ENCODE data around the gene SYNGR1. TPM values are rescaled to one million over a fixed set of nuclear protein-coding genes. Genes with fewer than 3 reads are reported as not detected.
A peak's percentile ranks its signal among the peaks of the same experiment; 100 is the strongest.

Gene SYNGR1
- total RNA-seq, 1 experiment from 2014 or later: 47.7 TPM

GRCh38 chr22:39343259-39344045 is 6.3 kb upstream of the SYNGR1 start:
- Histone ChIP-seq H3K27ac (ENCODE audit: low read length) (no peak overlapping the region), H3K9me3 (ENCODE audit: low read length) (no peaks in the 10 kb centered on the region), H3K36me3 (ENCODE audit: insufficient read depth, low read length) (no peaks in the 10 kb centered on the region), H3K27me3 (ENCODE audit: low read length) (no peaks in the 10 kb centered on the region), H2AFZ (ENCODE audit: low read length) (no peak overlapping the region), H3K4me2 (ENCODE audit: low read depth, low read length, poor library complexity, severe bottlenecking) (peak overlapping the region; percentile 16), H3K79me2 (ENCODE audit: low read length) (no peaks in the 10 kb centered on the region), H3K4me3 (ENCODE audit: low read length) (no peak overlapping the region), H3K9me2 (replicated peaks; ENCODE audit: insufficient read depth, low read length) (no peaks in the 10 kb centered on the region), H4K20me1 (ENCODE audit: insufficient read depth, low read depth, low read length) (no peaks in the 10 kb centered on the region), H3K4me1 (ENCODE audit: low read length) (peaks cover 18% of the 10 kb centered on the region), H3K9ac (ENCODE audit: low read length) (no peak overlapping the region)
- peak; percentile 87 for DNase-seq

- no peaks in the 10 kb centered on the region for H3K9me2 ChIP-seq (replicated peaks; ENCODE audit: insufficient read depth, low read length)
- no peak overlapping the region for H3K9ac ChIP-seq (ENCODE audit: low read length)
- H3K4me2 ChIP-seq (ENCODE audit: low read depth, low read length, poor library complexity, severe bottlenecking): no peak overlapping the region
- no peaks in the 10 kb centered on the region for H3K9me3 ChIP-seq (ENCODE audit: low read length)
- DNase-seq: no peak
- no peak overlapping the region for H3K4me3 ChIP-seq (ENCODE audit: low read length)
- H4K20me1 ChIP-seq (ENCODE audit: insufficient read depth, low read depth, low read length): no peaks in the 10 kb centered on the region
- H3K36me3 ChIP-seq (ENCODE audit: insufficient read depth, low read length): no peaks in the 10 kb centered on the region
- H3K4me1 ChIP-seq (ENCODE audit: low read length): peaks cover 23% of the 10 kb centered on the region
- H3K27me3 ChIP-seq (ENCODE audit: low read length): no peaks in the 10 kb centered on the region
- no peaks in the 10 kb centered on the region for H3K79me2 ChIP-seq (ENCODE audit: low read length)
- no peak overlapping the region for H3K27ac ChIP-seq (ENCODE audit: low read length)
- H2AFZ ChIP-seq (ENCODE audit: low read length): no peak overlapping the region
Measured at GRCh38 chr22:39344046-39344390, 5.8 kb upstream of the SYNGR1 start.

- Histone ChIP-seq H3K4me3 (ENCODE audit: low read length) (no peak overlapping the region), H3K9me2 (replicated peaks; ENCODE audit: insufficient read depth, low read length) (no peaks in the 10 kb centered on the region), H3K4me1 (ENCODE audit: low read length) (peaks cover 28% of the 10 kb centered on the region), H2AFZ (ENCODE audit: low read length) (no peak overlapping the region), H3K27ac (ENCODE audit: low read length) (no peak overlapping the region), H4K20me1 (ENCODE audit: insufficient read depth, low read depth, low read length) (no peaks in the 10 kb centered on the region), H3K36me3 (ENCODE audit: insufficient read depth, low read length) (no peaks in the 10 kb centered on the region), H3K27me3 (ENCODE audit: low read length) (no peaks in the 10 kb centered on the region), H3K79me2 (ENCODE audit: low read length) (peaks cover 1% of the 10 kb centered on the region), H3K4me2 (ENCODE audit: low read depth, low read length, poor library complexity, severe bottlenecking) (no peak overlapping the region), H3K9ac (ENCODE audit: low read length) (no peak overlapping the region), H3K9me3 (ENCODE audit: low read length) (no peaks in the 10 kb centered on the region)
- DNase-seq: no peak
Measured at GRCh38 chr22:39345231-39345630, 4.6 kb upstream of the SYNGR1 start.

DNA sequence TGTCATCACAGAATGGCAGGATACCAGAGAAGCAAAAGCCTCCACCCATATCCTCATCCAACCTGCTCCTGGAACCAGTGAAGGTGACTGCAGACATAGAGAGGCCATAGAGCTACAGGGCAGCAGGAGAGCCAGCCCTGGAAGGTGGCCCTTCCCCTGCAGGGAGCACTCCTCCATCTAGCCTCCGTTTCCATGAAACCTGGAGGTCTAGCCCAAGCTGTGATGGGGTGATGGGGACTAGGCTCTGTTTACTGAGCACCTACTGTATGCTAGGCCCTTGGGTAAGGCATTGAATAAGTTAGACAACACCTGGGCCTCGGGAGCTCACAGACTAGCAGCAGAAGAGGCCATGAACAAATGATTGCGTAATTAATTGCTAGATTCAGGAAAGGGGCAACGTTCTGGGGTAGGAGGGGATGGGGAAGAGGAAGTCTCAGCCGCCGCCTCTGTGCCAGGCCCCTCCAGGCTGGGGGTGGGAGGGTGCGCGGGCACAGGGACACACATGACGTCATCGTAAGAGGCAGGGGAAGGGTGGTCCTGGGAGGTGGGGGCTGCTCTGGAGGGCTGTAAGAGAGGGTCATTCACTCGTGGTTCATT is 784 bp upstream of the SYNGR1 start:
- DNase-seq: peak; percentile 77
- Histone ChIP-seq H3K9me2 (replicated peaks; ENCODE audit: insufficient read depth, low read length) (no peaks in the 10 kb centered on the region), H3K4me1 (ENCODE audit: low read length) (peaks cover 46% of the 10 kb centered on the region), H4K20me1 (ENCODE audit: insufficient read depth, low read depth, low read length) (no peaks in the 10 kb centered on the region), H2AFZ (ENCODE audit: low read length) (peak overlapping the region; percentile 96), H3K4me3 (ENCODE audit: low read length) (peak overlapping the region; percentile 74), H3K36me3 (ENCODE audit: insufficient read depth, low read length) (no peaks in the 10 kb centered on the region), H3K9ac (ENCODE audit: low read length) (peak overlapping the region; percentile 83), H3K27ac (ENCODE audit: low read length) (peak overlapping the region; percentile 71), H3K27me3 (ENCODE audit: low read length) (no peaks in the 10 kb centered on the region), H3K9me3 (ENCODE audit: low read length) (no peaks in the 10 kb centered on the region), H3K79me2 (ENCODE audit: low read length) (peaks cover 39% of the 10 kb centered on the region), H3K4me2 (ENCODE audit: low read depth, low read length, poor library complexity, severe bottlenecking) (peak overlapping the region; percentile 69)

GRCh38 chr22:39349506-39349966 is 255 bp upstream of the SYNGR1 start:
- Histone ChIP-seq H3K9me3 (ENCODE audit: low read length) (no peaks in the 10 kb centered on the region), H4K20me1 (ENCODE audit: insufficient read depth, low read depth, low read length) (no peaks in the 10 kb centered on the region), H3K4me2 (ENCODE audit: low read depth, low read length, poor library complexity, severe bottlenecking) (peak overlapping the region; percentile 69), H3K4me1 (ENCODE audit: low read length) (peaks cover 46% of the 10 kb centered on the region), H3K36me3 (ENCODE audit: insufficient read depth, low read length) (no peaks in the 10 kb centered on the region), H3K9me2 (replicated peaks; ENCODE audit: insufficient read depth, low read length) (no peaks in the 10 kb centered on the region), H3K27me3 (ENCODE audit: low read length) (no peaks in the 10 kb centered on the region), H3K27ac (ENCODE audit: low read length) (peak overlapping the region; percentile 71), H3K9ac (ENCODE audit: low read length) (peak overlapping the region; percentile 83), H3K4me3 (ENCODE audit: low read length) (peak overlapping the region; percentile 85), H2AFZ (ENCODE audit: low read length) (peak overlapping the region; percentile 96), H3K79me2 (ENCODE audit: low read length) (peaks cover 44% of the 10 kb centered on the region)
- DNase-seq: peak; percentile 88

DNA sequence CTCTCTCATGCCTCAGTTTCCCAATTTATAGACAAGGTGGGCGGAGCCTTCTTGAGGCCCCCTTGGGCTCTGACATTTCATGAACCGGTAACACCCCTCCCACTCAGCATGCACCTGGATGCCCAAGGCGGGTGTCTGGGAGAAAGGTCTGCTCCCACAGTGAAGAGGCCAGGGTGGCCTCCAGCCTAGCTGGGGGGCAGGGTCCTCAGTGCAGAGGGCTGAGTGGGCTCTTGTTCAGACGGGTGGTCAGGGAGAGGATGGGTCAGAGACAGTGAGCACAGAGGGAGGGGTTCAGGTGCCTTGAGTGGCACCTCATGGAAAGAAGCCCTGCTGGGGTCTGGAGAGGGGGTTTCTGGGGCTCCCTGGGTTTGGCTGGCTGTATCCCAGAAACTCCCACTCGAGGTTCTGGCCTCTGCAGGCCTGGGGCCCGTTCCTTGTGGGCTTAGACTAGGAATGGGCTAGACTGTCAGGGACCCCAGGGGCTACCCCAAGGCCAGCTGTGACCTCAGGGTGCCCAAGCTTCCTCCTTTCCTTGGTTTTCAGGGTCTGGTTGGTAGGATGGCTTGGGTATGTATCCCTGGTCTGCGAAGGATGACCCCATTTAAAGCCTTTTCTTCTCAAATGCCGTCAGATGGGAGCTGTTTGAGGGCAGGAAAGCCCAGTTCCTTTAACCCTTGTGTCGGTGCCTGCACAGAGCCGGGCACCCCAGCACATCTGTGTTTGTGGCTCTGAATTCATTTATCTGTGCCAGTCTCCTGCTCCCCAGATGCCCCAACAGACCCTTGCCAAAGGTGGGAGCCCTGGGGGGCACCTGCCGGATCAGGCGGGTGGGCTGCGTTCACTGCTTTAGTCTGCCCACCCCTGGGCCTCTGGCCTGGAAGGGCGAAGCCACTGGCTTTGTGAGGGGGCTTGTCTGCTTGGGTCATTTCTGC is 1.2 kb downstream of the SYNGR1 start:
- H3K79me2 ChIP-seq (ENCODE audit: low read length): peaks cover 57% of the 10 kb centered on the region
- peak overlapping the region; percentile 90 for H3K4me2 ChIP-seq (ENCODE audit: low read depth, low read length, poor library complexity, severe bottlenecking)
- H3K4me1 ChIP-seq (ENCODE audit: low read length): peaks cover 53% of the 10 kb centered on the region
- H3K9me3 ChIP-seq (ENCODE audit: low read length): no peaks in the 10 kb centered on the region
- H3K36me3 ChIP-seq (ENCODE audit: insufficient read depth, low read length): no peaks in the 10 kb centered on the region
- no peak overlapping the region for H2AFZ ChIP-seq (ENCODE audit: low read length)
- no peaks in the 10 kb centered on the region for H4K20me1 ChIP-seq (ENCODE audit: insufficient read depth, low read depth, low read length)
- H3K9me2 ChIP-seq (replicated peaks; ENCODE audit: insufficient read depth, low read length): no peaks in the 10 kb centered on the region
- peak overlapping the region; percentile 85 for H3K4me3 ChIP-seq (ENCODE audit: low read length)
- H3K27me3 ChIP-seq (ENCODE audit: low read length): no peaks in the 10 kb centered on the region
- peak overlapping the region; percentile 94 for H3K27ac ChIP-seq (ENCODE audit: low read length)
- peak; percentile 71 for DNase-seq
- H3K9ac ChIP-seq (ENCODE audit: low read length): peak overlapping the region; percentile 83

DNA sequence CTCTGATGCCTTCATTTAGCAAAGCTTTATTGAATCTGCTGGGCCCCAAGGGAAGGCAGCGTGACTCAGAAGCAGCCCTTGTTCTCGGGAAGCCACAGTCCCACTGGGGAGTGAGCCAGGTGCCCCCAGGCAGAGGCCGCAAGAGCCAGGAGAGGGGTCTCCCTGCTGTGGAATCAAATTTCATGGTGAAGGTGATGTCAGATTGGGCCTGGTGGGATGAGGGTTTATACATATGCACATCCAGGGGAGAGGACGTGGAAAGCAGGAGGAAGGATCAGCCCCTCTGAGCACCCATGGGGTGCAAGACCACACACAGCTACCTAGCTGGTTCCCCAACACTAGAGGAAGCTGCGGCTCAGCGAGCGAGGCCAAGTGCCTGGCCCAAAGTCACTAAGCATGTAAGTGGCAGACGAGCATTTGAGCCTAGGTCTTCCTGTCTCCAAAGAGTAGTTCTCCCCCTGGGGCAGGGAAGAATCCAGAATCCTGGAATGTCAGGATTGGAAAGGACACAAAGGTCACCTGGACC is 2.0 kb downstream of the SYNGR1 start:
- peaks cover 63% of the 10 kb centered on the region for H3K79me2 ChIP-seq (ENCODE audit: low read length)
- peaks cover 50% of the 10 kb centered on the region for H3K4me1 ChIP-seq (ENCODE audit: low read length)
- H3K9me2 ChIP-seq (replicated peaks; ENCODE audit: insufficient read depth, low read length): no peaks in the 10 kb centered on the region
- no peak overlapping the region for H2AFZ ChIP-seq (ENCODE audit: low read length)
- peak overlapping the region; percentile 94 for H3K27ac ChIP-seq (ENCODE audit: low read length)
- peak overlapping the region; percentile 90 for H3K4me2 ChIP-seq (ENCODE audit: low read depth, low read length, poor library complexity, severe bottlenecking)
- H3K27me3 ChIP-seq (ENCODE audit: low read length): no peaks in the 10 kb centered on the region
- peak; percentile 89 for DNase-seq
- H4K20me1 ChIP-seq (ENCODE audit: insufficient read depth, low read depth, low read length): no peaks in the 10 kb centered on the region
- no peaks in the 10 kb centered on the region for H3K9me3 ChIP-seq (ENCODE audit: low read length)
- peak overlapping the region; percentile 85 for H3K4me3 ChIP-seq (ENCODE audit: low read length)
- H3K36me3 ChIP-seq (ENCODE audit: insufficient read depth, low read length): no peaks in the 10 kb centered on the region
- peak overlapping the region; percentile 83 for H3K9ac ChIP-seq (ENCODE audit: low read length)
